Endothelial cell of umbilical vein (primary cell): Measurements from ENCODE around the gene DMD. TPM values are rescaled to one million over a fixed set of nuclear protein-coding genes. Genes with fewer than 3 reads are reported as not detected.

Experiments
- BruUV-seq: library from RNA; stranded (reverse); fragments of 400-500 nt; replicated peaks from 2 replicates; lab custom pipeline; 2021; lab: Mats Ljungman, UMichigan
- CTCF ChIA-PET: fragments of 300-600, 350-600 bp; sonication (Branson Sonifier 250); formaldehyde crosslinking; loops from one replicate; lab custom pipeline; 2021; ENCODE audit warnings: antibody characterized with exemption, inconsistent platforms; lab: Charles Lee
- POLR2A ChIA-PET: fragments of 300-600, 350-600 bp; sonication (Branson Sonifier 250); formaldehyde crosslinking; loops from one replicate; lab custom pipeline; 2021; ENCODE audit warnings: antibody characterized with exemption, inconsistent platforms; lab: Charles Lee
- DNase-seq: peaks from one replicate; pipeline ENCODE4 v3.0.0-alpha.2; 2011; ENCODE audit warnings: low read depth, low spot score
- FAIRE-seq: peaks from 2 replicates; lab custom pipeline; 2011; peaks lifted over from hg19 to GRCh38; lab: Jason Lieb, UNC
- H2AFZ ChIP-seq: 2 replicates; pipeline ENCODE4 v1.6.0; 2012; ENCODE audit warnings: low read depth, low read length, control low read depth, inconsistent platforms
- H3K27ac ChIP-seq: 2 replicates; pipeline ENCODE4 v1.5.1; 2011; ENCODE audit warnings: low read depth, mild to moderate bottlenecking, control low read depth, low read length, moderate library complexity; ENCODE audit not compliant: insufficient read depth
- H3K27me3 ChIP-seq, 2 experiments: 2 replicates each; pipeline versions ENCODE4 v1.6.0 to v1.6.1; 2011; ENCODE audit warnings: low read length in 2 of 2, mixed read lengths in 1 of 2; ENCODE audit not compliant: control insufficient read depth in 2 of 2, insufficient read depth in 2 of 2
- H3K36me3 ChIP-seq, 2 experiments: 2 replicates in 1 of 2; 3 replicates in 1 of 2; pipeline ENCODE4 v1.5.1; 2011; ENCODE audit warnings: low read length in 2 of 2, mild to moderate bottlenecking in 1 of 2, moderate library complexity in 1 of 2; ENCODE audit not compliant: control insufficient read depth in 2 of 2, insufficient read depth in 2 of 2; ENCODE audit errors: extremely low read depth in 1 of 2
- H3K4me1 ChIP-seq: 3 replicates; pipeline ENCODE4 v1.5.1; 2011; ENCODE audit warnings: mild to moderate bottlenecking, low read length; ENCODE audit not compliant: control insufficient read depth, insufficient read depth; ENCODE audit errors: extremely low read depth
- H3K4me2 ChIP-seq: 2 replicates; pipeline ENCODE4 v1.6.1; 2011; ENCODE audit warnings: low read length, control low read depth, mixed read lengths; ENCODE audit not compliant: insufficient read depth
- H3K4me3 ChIP-seq, 3 experiments: fragments of 200-600 bp in 1 of 3; sonication (generic), shearing (Covaris generic) in 1 of 3; replicated peaks in 1 of 3; 2 replicates each; pipeline ENCODE4 v1.5.1; 2011 to 2016; ENCODE audit warnings: control low read depth in 3 of 3, low read length in 3 of 3, mild to moderate bottlenecking in 2 of 3, inconsistent platforms in 1 of 3, low read depth in 1 of 3, moderate library complexity in 1 of 3; ENCODE audit not compliant: insufficient read depth in 1 of 3
- H3K79me2 ChIP-seq: 2 replicates; pipeline ENCODE4 v1.6.0; 2012; ENCODE audit warnings: low read length, inconsistent platforms; ENCODE audit not compliant: control insufficient read depth, insufficient read depth
- H3K9ac ChIP-seq: replicated peaks from 2 replicates; pipeline ENCODE3; 2011; ENCODE audit warnings: low read length, control low read depth; ENCODE audit not compliant: insufficient read depth; ENCODE audit errors: extremely low read depth
- H3K9me1 ChIP-seq: replicated peaks from 3 replicates; pipeline ENCODE4 v1.6.0; 2011; ENCODE audit warnings: mild to moderate bottlenecking, low read length; ENCODE audit not compliant: control insufficient read depth, insufficient read depth; ENCODE audit errors: extremely low read depth
- H3K9me3 ChIP-seq: replicated peaks from 2 replicates; pipeline ENCODE4 v1.5.1; 2012; ENCODE audit warnings: low read length, inconsistent platforms; ENCODE audit not compliant: control insufficient read depth, insufficient read depth
- H4K20me1 ChIP-seq: replicated peaks from 2 replicates; pipeline ENCODE3; 2011; ENCODE audit warnings: mild to moderate bottlenecking, low read length; ENCODE audit not compliant: control insufficient read depth, insufficient read depth; ENCODE audit errors: extremely low read depth
- EZH2 ChIP-seq: IDR thresholded peaks from 2 replicates; pipeline ENCODE4 v1.6.1; 2012; ENCODE audit warnings: borderline replicate concordance, low read depth, mild to moderate bottlenecking, moderate library complexity, low read length, inconsistent platforms; ENCODE audit not compliant: severe bottlenecking
- FOS ChIP-seq: IDR thresholded peaks from 2 replicates; pipeline ENCODE4 v1.6.1; 2011; ENCODE audit warnings: mild to moderate bottlenecking, low read length, moderate library complexity, borderline replicate concordance; ENCODE audit not compliant: insufficient read depth
- GATA2 ChIP-seq: IDR thresholded peaks from 2 replicates; pipeline ENCODE4 v1.7.0; 2011; ENCODE audit warnings: low read depth, mild to moderate bottlenecking, moderate library complexity, mixed read lengths, low read length; ENCODE audit not compliant: insufficient read length, insufficient read depth
- JUN ChIP-seq: IDR thresholded peaks from 2 replicates; pipeline ENCODE4 v1.6.1; 2011; ENCODE audit warnings: borderline replicate concordance, low read depth; ENCODE audit not compliant: insufficient read length, insufficient read depth
- MYC ChIP-seq: IDR thresholded peaks from one replicate; pipeline ENCODE4 v1.6.1; 2011; ENCODE audit warnings: mild to moderate bottlenecking, low read depth, low read length
- POLR2A ChIP-seq: IDR thresholded peaks from 2 replicates; pipeline ENCODE4 v1.6.1; 2012; ENCODE audit warnings: low read depth, mild to moderate bottlenecking, control low read depth, low read length
- POLR2AphosphoS5 ChIP-seq: IDR thresholded peaks from 2 replicates; pipeline ENCODE4 v1.6.1; 2012; ENCODE audit warnings: low read depth, mild to moderate bottlenecking, control low read depth, low read length, moderate library complexity; ENCODE audit not compliant: insufficient read depth
- dilution Hi-C: fragments of 300-500 bp; cut with MboI; formaldehyde crosslinking; loops from one replicate; pipeline ENCODE4 v1.15.0; 2019; ENCODE audit warnings: low sequenced_read_pairs; ENCODE audit not compliant: extremely low pct_ligation_motif_present
- intact Hi-C: fragments of 100-400 bp; cut with micrococcal nuclease; formaldehyde crosslinking; loops from one replicate; pipeline ENCODE4 v1.10.0; 2022
- polyA plus RNA-seq, 4 experiments: library from polyadenylated mRNA; depleted of rRNA in 3 of 4; stranded (reverse) in 3 of 4; unstranded in 1 of 4; fragments of >200 nt; gene quantifications; 2 replicates each; pipeline versions ENCODE4 v1.2.1 to v1.2.3, GENCODE V29; 2011 to 2012; ENCODE audit warnings: missing spikeins in 1 of 4
- total RNA-seq: library from RNA; stranded (reverse); gene quantifications from 2 replicates; pipeline ENCODE4 v1.2.3, GENCODE V29; 2021
- TF ChIP-seq, protein P1 (sequence below), 2 donors: IDR thresholded peaks; 1 replicate in 1 of 2; 2 replicates in 1 of 2; pipeline ENCODE4 v1.5.1; 2011; ENCODE audit warnings: low read length in 2 of 2, mild to moderate bottlenecking in 2 of 2, moderate library complexity in 2 of 2, control low read depth in 1 of 2, inconsistent platforms in 1 of 2, low read depth in 1 of 2; ENCODE audit not compliant: insufficient read depth in 1 of 2; ENCODE audit errors: extremely low read depth in 1 of 2
- TF ChIP-seq, protein P2 (sequence below): IDR thresholded peaks from 2 replicates; pipeline ENCODE4 v1.6.1; 2011; ENCODE audit not compliant: insufficient read depth, insufficient read length

DMD gene
- total and polyA plus RNA-seq, 2 donors (not counting 3 experiments of a cell fraction or from before 2014, with no cell fraction given), result 7.3 to 9.0 TPM

DNA sequence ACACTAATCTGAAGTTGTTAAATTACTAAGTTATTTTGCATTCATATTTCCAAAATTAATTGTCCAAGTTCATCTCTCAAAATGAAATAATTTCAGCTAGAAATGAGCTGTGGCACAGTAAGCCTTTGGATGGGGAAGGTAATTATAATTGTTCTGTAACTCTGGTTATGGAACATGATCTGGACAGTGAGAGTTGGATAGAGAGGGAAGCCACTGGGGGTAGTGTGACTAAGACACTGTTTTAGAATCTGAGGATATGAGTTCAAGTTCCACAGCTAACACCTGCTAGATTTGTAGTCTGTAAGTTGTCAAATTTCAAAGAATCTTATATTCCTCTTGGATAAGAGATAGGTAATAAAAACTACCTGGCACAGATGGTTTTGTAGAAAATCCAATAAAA, 49.5 kb downstream of the DMD start:
- Histone ChIP-seq H2AFZ (no peak overlapping the region), H3K27ac (no peak overlapping the region), H3K79me2 (no peaks in the 10 kb centered on the region), H3K9ac (no peak overlapping the region), H3K9me3 (no peaks in the 10 kb centered on the region), H3K9me1 (no peaks in the 10 kb centered on the region), H3K27me3 (no peaks in the 10 kb centered on the region), H3K4me3 (no peak overlapping the region), H3K4me2 (no peak overlapping the region), H4K20me1 (no peaks in the 10 kb centered on the region), H3K36me3 (no peaks in the 10 kb centered on the region), H3K4me1 (no peaks in the 10 kb centered on the region)
- no peak for FAIRE-seq
- ChIA-PET POLR2A (no interaction called here), CTCF (no interaction called here)
- BruUV-seq, result no TSS peak
- no peak for DNase-seq
- no peak for TF ChIP-seq FOS
- no peak for TF ChIP-seq EZH2
- no peak for TF ChIP-seq POLR2AphosphoS5
- TF ChIP-seq, protein P1, sequence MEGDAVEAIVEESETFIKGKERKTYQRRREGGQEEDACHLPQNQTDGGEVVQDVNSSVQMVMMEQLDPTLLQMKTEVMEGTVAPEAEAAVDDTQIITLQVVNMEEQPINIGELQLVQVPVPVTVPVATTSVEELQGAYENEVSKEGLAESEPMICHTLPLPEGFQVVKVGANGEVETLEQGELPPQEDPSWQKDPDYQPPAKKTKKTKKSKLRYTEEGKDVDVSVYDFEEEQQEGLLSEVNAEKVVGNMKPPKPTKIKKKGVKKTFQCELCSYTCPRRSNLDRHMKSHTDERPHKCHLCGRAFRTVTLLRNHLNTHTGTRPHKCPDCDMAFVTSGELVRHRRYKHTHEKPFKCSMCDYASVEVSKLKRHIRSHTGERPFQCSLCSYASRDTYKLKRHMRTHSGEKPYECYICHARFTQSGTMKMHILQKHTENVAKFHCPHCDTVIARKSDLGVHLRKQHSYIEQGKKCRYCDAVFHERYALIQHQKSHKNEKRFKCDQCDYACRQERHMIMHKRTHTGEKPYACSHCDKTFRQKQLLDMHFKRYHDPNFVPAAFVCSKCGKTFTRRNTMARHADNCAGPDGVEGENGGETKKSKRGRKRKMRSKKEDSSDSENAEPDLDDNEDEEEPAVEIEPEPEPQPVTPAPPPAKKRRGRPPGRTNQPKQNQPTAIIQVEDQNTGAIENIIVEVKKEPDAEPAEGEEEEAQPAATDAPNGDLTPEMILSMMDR (IDR thresholded peaks at IDR 0.05; ENCODE audit: extremely low read depth in 1 of 2, insufficient read depth in 1 of 2, low read depth in 1 of 2, low read length in 2 of 2), result no peak
- TF ChIP-seq, protein P2, sequence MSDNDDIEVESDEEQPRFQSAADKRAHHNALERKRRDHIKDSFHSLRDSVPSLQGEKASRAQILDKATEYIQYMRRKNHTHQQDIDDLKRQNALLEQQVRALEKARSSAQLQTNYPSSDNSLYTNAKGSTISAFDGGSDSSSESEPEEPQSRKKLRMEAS, result no peak
- TF ChIP-seq JUN, result no peak
- TF ChIP-seq MYC, result no peak
- TF ChIP-seq POLR2A, result no peak
- TF ChIP-seq GATA2, result no peak
- dilution Hi-C loops, result no loop called here
- intact Hi-C loops, result no loop called here
